Adrenal gland (tissue), 12 donors: ENCODE results near the gene RPL27A. TPM values are rescaled to one million over a fixed set of nuclear protein-coding genes. Genes with fewer than 3 reads are reported as not detected.

Experiments used
- DNase-seq, 7 donors: peaks; one replicate each; pipeline ENCODE4 v3.0.0-alpha.2; 2019 to 2020
- H3K27ac ChIP-seq, 5 donors: fragments of 200-600 bp; sonication (generic) in 4 of 5; 1 replicate in 3 of 5; 2 replicates in 2 of 5; pipeline versions ENCODE4 v1.5.1 to v1.8.0; 2016 to 2020; ENCODE audit warnings: mild to moderate bottlenecking in 1 of 5
- H3K27me3 ChIP-seq: fragments of 200-600 bp; 2 replicates; pipeline ENCODE4 v1.8.0; 2021
- H3K36me3 ChIP-seq, 2 donors: fragments of 200-600 bp; replicated peaks in 1 of 2; 1 replicate in 1 of 2; 2 replicates in 1 of 2; pipeline versions ENCODE4 v1.5.1 to v1.8.0; 2018 to 2022
- H3K4me1 ChIP-seq, 2 donors: fragments of 200-600 bp; replicated peaks in 1 of 2; 1 replicate in 1 of 2; 2 replicates in 1 of 2; pipeline versions ENCODE4 v1.5.1 to v1.8.0; 2018 to 2021
- H3K4me3 ChIP-seq, 4 donors: fragments of 200-600 bp; sonication (generic) in 3 of 4; one replicate each; pipeline ENCODE4 v1.5.1; 2016 to 2018
- H3K9me3 ChIP-seq, 3 donors: fragments of 200-600 bp; sonication (generic) in 1 of 3; replicated peaks in 1 of 3; 1 replicate in 2 of 3; 2 replicates in 1 of 3; pipeline versions ENCODE4 v1.5.1 to v1.8.0; 2016 to 2021
- POLR2A ChIP-seq, 2 donors: fragments of 450-650 bp; IDR thresholded peaks; one replicate each; pipeline ENCODE4 v1.6.1; 2017; ENCODE audit warnings: antibody characterized with exemption in 2 of 2, mild to moderate bottlenecking in 2 of 2, moderate library complexity in 1 of 2
- WGBS, 4 donors: extraction: QIAGEN DNeasy Blood & Tissue Kit in 2 of 4; methylation state at CpG; one replicate each; pipeline versions ENCODE4 v1.1.5 to v1.1.7; 2013 to 2017; 5-methylcytosine and 5-hydroxymethylcytosine counted together
- intact Hi-C, 2 donors: fragments of 100-400 bp; cut with DNase I; formaldehyde crosslinking; loops; one replicate each; pipeline versions ENCODE4 v1.14.1 to v1.15.0; 2022 to 2023
- polyA plus RNA-seq, 3 donors: library from polyadenylated mRNA; stranded (reverse); fragments of 200-250 nt in 2 of 3; fragments of 350-450 nt in 1 of 3; fragmentation: Illumina TruSeq in 1 of 3; extraction: RNeasy Lipid Tissue Mini Kit (QIAGEN cat#74804) in 1 of 3; gene quantifications; one replicate each; pipeline ENCODE4 v1.2.3, GENCODE V29; 2013 to 2014
- small RNA-seq, 2 donors: library from RNA; depleted of rRNA; stranded (forward); fragments of <200 nt; gene quantifications; one replicate each; pipeline ENCODE3, GENCODE V24; 2016
- total RNA-seq, 9 donors: library from RNA; depleted of rRNA in 4 of 9; stranded (reverse); fragments of >200 nt in 4 of 9; fragments of 120-200 nt in 1 of 9; fragmentation: NEBNext Ultra II Directional in 1 of 9; extraction: Animal tissue kit (Norgen Biotek cat#: 25700) in 1 of 9; gene quantifications; one replicate each; pipeline versions ENCODE4 v1.1.0 to v1.2.4, GENCODE V29; 2013 to 2023
- TF ChIP-seq, protein P1 (sequence below), 6 experiments: fragments of 450-650 bp in 4 of 6; fragments of 200-600 bp in 2 of 6; sonication (generic) in 1 of 6; IDR thresholded peaks; 1 replicate in 5 of 6; 2 replicates in 1 of 6; pipeline versions ENCODE4 v1.5.1 to v1.8.0; 2016 to 2021; ENCODE audit warnings: antibody characterized with exemption in 6 of 6, mild to moderate bottlenecking in 2 of 6, moderate library complexity in 1 of 6
- donor health status: healthy with polysubstance abuse.
- donor health status: Bipolar disorder and iron deficiency.
- donor health status: DM: yes; HTN: yes; CAD: no.
- donor health status: DM: no; HTN: no; CAD: no.
- donor health status: DM: no; HTN: no; CAD: no.
- donor health status: DM: yes; HTN: yes; CAD: no.

Gene RPL27A
- total and polyA plus RNA-seq, 12 donors, result 668 to 3,013 (median 1,139) TPM

- H3K27me3 ChIP-seq, result no peaks in the 10 kb centered on the region
- no peak overlapping the region for H3K4me3 ChIP-seq
- intact Hi-C loops, result no loop called here
- 28 to 53% (median 37%) methylated on average over 5 to 7 of the region's 7 CpGs for WGBS, 4 donors
- peak overlapping the region; percentile 14 to 87 (median 74) for H3K27ac ChIP-seq
- DNase-seq, result peak; percentile 82 to 96 (median 94)
- peaks cover 52 to 60% of the 10 kb centered on the region in 2 donors for H3K4me1 ChIP-seq
- TF ChIP-seq, protein P1, sequence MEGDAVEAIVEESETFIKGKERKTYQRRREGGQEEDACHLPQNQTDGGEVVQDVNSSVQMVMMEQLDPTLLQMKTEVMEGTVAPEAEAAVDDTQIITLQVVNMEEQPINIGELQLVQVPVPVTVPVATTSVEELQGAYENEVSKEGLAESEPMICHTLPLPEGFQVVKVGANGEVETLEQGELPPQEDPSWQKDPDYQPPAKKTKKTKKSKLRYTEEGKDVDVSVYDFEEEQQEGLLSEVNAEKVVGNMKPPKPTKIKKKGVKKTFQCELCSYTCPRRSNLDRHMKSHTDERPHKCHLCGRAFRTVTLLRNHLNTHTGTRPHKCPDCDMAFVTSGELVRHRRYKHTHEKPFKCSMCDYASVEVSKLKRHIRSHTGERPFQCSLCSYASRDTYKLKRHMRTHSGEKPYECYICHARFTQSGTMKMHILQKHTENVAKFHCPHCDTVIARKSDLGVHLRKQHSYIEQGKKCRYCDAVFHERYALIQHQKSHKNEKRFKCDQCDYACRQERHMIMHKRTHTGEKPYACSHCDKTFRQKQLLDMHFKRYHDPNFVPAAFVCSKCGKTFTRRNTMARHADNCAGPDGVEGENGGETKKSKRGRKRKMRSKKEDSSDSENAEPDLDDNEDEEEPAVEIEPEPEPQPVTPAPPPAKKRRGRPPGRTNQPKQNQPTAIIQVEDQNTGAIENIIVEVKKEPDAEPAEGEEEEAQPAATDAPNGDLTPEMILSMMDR (IDR thresholded peaks at IDR 0.05), result no peak
- no peak for TF ChIP-seq POLR2A (IDR thresholded peaks at IDR 0.05)
- H3K36me3 ChIP-seq, result peaks cover 0 to 17% of the 10 kb centered on the region in 2 donors
- no peaks in the 10 kb centered on the region for H3K9me3 ChIP-seq
Observed at GRCh38 chr11:8732748-8733241, 50.2 kb downstream of the RPL27A start.

- Histone ChIP-seq H3K9me3 (no peaks in the 10 kb centered on the region), H3K4me3 (no peak overlapping the region), H3K27ac (peak overlapping the region in 4 of 5 donors; percentile 69 to 87 (median 78)), H3K36me3 (peaks cover 0 to 17% of the 10 kb centered on the region in 2 donors), H3K4me1 (peaks cover 42 to 50% of the 10 kb centered on the region in 2 donors), H3K27me3 (no peaks in the 10 kb centered on the region)
- DNase-seq, result no peak
- TF ChIP-seq, protein P1 (IDR thresholded peaks at IDR 0.05), result no peak
- TF ChIP-seq POLR2A (IDR thresholded peaks at IDR 0.05), result no peak
- intact Hi-C loops, result no loop called here
- 46 to 61% (median 58%) methylated on average over 2 of the region's 2 CpGs for WGBS, 4 donors
Observed at GRCh38 chr11:8733852-8734251, 51.3 kb downstream of the RPL27A start.

DNA sequence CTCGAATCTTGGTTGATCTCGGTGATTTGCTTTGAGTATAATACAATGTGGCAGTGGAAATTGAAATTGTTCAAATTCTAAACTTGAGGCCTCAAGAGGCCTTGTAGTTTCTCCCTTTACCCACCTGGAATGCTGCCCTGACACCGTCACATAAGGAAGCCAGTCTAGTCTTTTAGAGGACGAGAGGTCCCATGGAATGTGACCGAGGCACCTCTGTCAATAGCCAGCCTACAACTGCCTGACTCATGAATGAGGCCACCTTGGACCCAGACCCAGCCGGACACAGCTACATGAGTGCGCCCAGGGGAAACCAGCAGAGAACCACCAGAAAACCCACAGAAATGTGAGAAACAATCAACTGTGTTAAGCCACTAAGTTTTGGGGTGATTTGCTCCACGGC is 52.5 kb downstream of the RPL27A start:
- peaks cover 0 to 10% of the 10 kb centered on the region in 2 donors for H3K36me3 ChIP-seq
- DNase-seq, result no peak
- no peak overlapping the region for H3K27ac ChIP-seq
- 84 to 97% (median 92%) methylated on average over 8 of the region's 8 CpGs for WGBS, 4 donors
- TF ChIP-seq, protein P1 (IDR thresholded peaks at IDR 0.05), result no peak
- no peak for TF ChIP-seq POLR2A (IDR thresholded peaks at IDR 0.05)
- intact Hi-C loops, result no loop called here
- H3K4me1 ChIP-seq, result peaks cover 36 to 55% of the 10 kb centered on the region in 2 donors
- no peaks in the 10 kb centered on the region for H3K9me3 ChIP-seq
- no peak overlapping the region for H3K4me3 ChIP-seq
- H3K27me3 ChIP-seq, result no peaks in the 10 kb centered on the region

GRCh38 chr11:8739309-8739793 is 56.8 kb downstream of the RPL27A start:
- Histone ChIP-seq H3K36me3 (no peaks in the 10 kb centered on the region), H3K4me3 (no peak overlapping the region), H3K27ac (peak overlapping the region in 1 of 5 donors; percentile 1), H3K27me3 (no peaks in the 10 kb centered on the region), H3K4me1 (peaks cover 5 to 27% of the 10 kb centered on the region in 2 donors), H3K9me3 (no peaks in the 10 kb centered on the region)
- TF ChIP-seq POLR2A (IDR thresholded peaks at IDR 0.05), result no peak
- TF ChIP-seq, protein P1 (IDR thresholded peaks at IDR 0.05), result peak in 4 of 6 experiments; percentile 16 to 34 (median 27)
- DNase-seq, result peak in 6 of 7 donors; percentile 44 to 76 (median 70)
- 50 to 60% (median 59%) methylated on average over 2 of the region's 2 CpGs for WGBS, 4 donors
- intact Hi-C loops, result no loop called here

Small RNAs within 50 kb of the gene (small RNA-seq; reads per million reads assigned to genes)
- gene SNORA3A (0 reads per million in 2 donors), gene SNORA3B (3.0 to 8.9 reads per million in 2 donors)

Other genes starting within 250 kb of the RPL27A start
- gene STK33, start 88.6 kb upstream of the RPL27A start, total RNA-seq, result 10 to 100 TPM in 7 of 9 donors, 1 to 10 TPM in 2; 6.8 to 21.9 (median 17.2) TPM
- gene STK33, start 88.6 kb upstream of the RPL27A start, polyA plus RNA-seq, result 10 to 100 TPM; 17.2 to 36.0 (median 35.8) TPM
- 10 to 100 TPM in 4 of 9 donors, 1 to 10 TPM in 5; 5.3 to 18.4 (median 8.8) TPM for gene TRIM66, start 127 bp upstream of the RPL27A start, total RNA-seq
- gene TRIM66, start 127 bp upstream of the RPL27A start, polyA plus RNA-seq, result 1 to 10 TPM; 3.6 to 9.9 (median 4.0) TPM
- gene AKIP1, start 228.4 kb downstream of the RPL27A start, total RNA-seq, result 10 to 100 TPM; 25.1 to 52.9 (median 44.5) TPM
- 10 to 100 TPM; 18.1 to 33.8 (median 24.9) TPM for gene AKIP1, start 228.4 kb downstream of the RPL27A start, polyA plus RNA-seq